ENCODE results near the gene WDR26.
"Not testable (repeated sequence)": the region's sequence is repeated elsewhere in the genome, so short reads cannot be mapped to it uniquely, and the experiment has no call there.

Gene WDR26

DNA sequence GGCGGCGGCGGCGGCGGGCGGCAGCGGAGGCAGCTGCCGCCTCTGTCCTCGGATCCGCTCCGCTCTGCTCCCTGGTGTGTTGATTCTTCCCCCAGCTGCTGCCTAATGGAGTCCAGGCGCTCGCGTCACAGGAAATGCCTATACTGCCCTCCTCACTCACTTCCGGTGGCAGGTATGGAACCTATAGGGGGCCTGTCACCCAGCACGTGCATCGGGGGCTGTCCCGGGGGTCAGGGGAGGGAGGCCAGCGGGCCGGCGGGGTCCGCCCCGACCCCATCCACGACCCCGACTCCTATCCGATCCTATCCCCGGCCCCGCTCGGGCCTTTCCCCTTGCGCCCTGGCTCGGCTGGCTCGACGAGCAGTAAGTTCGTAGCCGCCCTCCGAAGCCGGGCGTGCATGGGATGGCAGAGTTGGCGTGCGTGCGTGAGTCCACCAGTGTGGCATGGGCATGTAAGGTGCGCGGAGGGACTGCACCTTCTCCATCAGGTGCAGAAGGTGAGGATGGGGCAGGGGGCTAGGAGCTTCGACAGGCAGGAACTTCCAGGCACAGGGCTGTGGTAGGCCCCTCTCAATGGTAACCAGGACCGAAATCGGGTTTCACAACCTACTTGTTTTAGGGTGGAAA, at the start of gene WDR26:
WDR26 (minus strand) TSS at position 107 of the 627 bp plus-strand sequence.
- peak; percentile 44 for DNase-seq

DNA sequence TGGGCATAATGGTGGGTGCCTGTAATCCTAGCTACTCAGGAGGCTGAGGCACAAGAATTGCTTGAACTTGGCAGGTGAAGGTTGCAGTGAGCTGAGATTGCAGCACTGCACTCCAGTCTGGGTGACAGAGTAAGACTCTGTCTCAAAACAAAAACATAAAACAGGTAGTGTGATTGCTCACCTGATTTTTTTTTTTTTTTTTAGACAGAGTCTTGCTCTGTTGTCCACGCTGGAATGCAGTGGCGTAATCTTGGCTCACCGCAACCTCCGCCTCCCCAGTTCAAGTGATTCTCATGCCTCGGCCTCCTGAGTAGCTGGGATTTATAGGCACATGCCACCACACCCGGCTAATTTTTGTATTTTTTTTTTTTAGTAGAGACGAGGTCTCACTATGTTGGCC, 48.6 kb upstream of the WDR26 start:
- not testable (repeated sequence) for DNase-seq

DNA sequence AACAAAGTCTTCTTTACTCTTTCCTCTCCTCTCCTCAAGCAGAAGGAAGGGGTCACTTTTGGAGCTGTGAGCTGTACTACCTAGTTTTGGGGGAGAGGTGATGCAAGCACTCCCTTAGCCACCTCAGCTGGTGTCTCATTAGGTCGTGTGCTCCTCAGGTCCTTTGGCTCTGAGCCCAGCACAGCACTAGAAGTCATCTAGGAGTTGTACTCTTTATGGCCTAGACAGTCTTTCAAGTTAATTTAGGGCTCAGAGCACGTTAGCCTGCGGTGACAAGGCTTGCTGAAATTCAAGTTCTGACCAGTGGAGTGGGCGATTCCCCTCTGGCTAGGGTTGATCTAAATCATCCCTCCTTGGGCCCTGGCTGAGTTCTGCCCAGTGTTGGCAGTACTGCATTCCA, 48.0 kb upstream of the WDR26 start:
- DNase-seq: no peak

DNA sequence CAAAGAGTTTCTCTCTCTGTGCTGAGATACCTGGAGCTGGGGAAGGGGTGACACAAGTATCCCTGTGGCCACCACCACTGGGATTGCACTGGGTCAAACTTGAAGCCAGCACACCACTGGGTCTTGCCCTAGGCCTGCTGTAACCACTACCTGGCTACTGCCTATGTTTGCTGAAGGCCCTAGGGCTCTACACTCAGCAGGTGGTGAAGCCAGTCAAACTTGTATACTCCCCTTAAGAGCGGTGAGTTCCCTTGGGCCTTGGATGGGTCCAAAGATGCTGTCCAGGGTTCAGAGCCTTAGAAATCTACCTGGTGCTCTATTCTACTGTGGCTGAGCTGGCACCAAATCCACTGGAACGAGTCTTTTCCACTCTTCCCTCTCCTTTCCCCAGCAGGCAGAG, 47.0 kb upstream of the WDR26 start:
- DNase-seq: no peak

DNA sequence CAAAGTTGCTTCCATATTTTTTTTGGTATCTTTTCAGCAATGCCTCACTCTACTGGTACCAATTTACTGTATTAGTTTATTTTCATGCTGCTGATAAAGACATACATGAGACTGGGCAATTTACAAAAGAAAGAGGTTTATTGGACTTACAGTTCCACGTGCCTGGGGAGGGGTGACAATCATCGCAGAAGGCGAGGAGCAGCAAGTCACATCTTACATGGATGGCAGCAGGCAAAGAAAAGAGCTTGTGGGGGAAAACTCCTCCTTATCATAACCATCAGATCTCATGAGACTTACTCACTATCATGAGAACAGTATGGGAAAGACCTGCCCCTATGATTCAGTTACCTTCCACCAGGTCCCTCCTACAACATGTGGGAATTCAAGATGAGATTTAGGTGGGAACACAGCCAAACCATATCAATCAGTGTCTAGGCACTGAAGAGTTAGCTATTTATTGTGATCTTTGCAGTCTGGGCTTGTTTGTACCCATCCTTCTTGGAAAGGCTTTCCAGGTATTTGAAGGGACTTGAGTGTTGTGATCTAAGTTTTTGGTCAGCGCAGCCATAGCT, 46.4 kb upstream of the WDR26 start:
- DNase-seq: not testable (repeated sequence)

DNA sequence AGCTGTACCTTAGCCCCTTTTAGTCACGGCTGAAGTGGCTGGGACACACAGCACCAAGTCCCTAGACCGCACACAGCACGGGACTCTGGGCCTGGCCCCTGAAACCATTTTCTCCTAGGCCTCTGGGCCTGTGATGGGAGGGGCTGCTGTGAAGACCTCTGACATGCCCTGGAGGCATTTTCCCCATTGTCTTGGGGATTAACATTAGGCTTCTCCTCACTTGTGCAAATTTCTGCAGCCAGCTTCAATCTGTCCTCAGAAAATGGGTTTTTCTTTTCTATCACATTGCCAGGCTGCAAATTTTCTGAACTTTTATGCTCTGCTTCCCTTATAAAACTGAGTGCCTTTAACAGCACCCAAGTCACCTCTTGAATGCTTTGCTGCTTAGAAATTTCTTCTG, 45.6 kb upstream of the WDR26 start:
- DNase-seq: not testable (repeated sequence)

DNA sequence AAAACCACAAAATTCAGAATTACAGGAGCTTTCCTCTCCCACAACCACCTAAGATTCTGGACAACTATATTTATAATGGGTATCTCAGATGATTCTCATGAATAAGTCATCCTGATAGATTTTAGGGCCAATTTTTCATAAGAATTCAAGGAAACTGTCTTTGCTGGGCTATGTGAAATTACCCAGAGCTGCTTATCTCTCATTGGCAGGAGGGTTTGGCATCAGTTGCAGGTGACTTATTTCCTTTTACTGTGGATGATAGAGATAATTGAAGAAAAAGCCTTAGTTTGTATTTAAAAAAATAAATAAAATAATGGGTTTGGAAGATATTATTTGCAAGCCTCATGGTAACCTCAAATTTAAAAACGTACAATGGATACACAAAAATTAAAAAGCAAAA, 38.2 kb upstream of the WDR26 start:
- no peak for DNase-seq

DNA sequence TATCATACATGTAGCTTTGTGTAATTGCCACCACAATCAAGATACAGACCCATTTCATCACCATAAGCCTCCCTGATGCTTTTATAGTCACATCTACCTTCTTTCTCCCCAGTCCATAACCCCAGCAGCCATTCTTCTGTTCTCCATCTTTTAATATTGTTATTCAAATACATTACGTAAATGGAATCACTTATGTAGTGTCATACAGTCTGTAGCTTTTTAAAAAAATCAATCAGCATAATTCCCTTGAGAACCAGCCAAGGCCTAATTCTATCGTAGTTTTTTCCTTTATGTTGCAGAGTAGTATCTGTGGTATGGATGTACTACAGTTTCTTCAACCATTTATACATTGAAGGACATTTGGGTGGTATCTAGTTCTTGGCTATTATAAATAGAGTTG, 31.6 kb upstream of the WDR26 start:
- DNase-seq: no peak

DNA sequence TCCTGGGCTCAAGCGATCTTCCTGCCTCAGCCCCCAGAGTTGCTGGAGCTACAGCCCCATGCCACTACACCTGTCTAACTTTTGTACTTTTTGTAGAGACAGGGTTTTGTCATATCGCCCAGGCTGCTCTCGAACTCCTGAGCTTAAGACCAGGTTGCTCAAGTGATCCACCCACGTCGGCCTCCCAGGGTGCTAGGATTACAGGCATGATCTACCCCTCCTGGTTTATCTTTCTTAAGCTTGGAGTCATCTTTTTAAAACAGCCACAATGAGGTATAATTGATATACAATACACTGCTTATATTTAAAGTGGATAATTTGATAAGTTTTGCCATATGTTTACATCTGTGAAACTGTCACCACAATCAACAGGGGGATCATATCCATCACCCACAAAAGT, 25.4 kb upstream of the WDR26 start:
- DNase-seq: no peak

DNA sequence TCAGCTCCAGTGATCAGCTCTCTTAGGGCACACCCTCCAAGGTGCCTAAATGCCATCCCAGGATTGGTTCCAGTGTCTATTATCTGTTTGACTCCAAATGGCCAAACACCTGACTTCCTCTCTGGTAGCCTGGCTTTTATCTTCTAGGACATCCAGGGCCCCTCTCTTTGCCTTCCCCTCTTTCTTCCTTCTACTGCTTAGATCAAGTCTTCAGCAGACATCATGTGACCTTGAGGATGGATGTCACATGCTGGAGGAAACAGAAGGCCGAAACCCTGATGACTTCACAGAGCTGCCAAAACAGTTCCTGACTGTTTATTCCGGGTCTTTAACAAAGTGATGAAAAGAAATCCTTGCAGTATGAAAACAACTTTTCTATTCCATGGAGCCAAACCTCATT, 24.4 kb upstream of the WDR26 start:
- no peak for DNase-seq

DNA sequence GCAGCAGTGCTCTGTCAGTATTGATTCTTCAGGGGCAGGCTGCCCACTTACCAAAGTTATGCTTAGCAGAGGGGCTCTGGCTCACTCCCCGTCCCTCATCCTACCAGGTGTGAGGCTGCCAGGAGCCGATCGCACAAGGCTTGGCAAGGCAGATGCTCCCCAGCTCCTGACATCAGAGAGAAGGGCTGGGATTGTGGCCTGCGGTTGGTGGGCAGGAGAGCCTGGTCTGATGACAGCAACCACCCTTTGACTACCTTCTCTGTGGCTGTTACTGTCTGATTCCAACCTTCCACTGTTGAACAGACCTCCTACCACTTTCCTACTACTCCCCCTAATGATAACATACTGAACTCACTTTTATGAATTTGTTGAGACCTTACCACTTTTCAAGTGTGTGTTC, 23.7 kb upstream of the WDR26 start:
- no peak for DNase-seq

DNA sequence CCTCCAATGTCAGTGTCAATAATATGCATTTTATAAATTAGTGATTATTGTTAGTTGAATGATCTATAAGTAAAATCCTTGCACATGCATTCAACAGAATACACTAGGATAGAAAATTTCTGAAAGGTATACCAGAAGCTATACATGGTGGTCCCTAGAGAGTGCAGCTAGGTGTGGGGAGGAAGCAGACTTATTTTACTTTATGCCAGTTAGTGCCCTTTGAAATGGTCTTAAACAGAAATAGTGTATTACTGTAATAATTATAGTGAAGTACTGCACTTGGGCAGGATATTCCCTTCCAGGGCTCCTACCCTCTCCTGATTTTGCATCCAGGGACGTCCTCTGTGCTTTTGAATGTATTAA, 23.2 kb upstream of the WDR26 start:
- no peak for DNase-seq

DNA sequence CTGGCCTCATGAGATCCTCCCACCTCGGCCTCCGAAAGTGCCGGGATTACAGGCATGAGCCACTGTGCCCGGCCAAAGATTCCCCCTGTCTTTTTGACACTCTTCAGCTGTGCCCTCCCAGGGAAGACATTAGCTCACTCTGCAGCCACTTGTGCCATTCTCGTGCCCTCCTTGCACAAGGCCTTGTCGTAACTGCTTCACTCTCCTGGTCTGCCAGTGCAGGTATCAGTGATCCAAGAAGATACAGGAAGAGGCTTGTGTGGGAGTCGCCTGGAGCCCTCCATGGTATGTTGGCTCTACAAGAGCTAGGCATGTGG, 22.0 kb upstream of the WDR26 start:
- no peak for DNase-seq

DNA sequence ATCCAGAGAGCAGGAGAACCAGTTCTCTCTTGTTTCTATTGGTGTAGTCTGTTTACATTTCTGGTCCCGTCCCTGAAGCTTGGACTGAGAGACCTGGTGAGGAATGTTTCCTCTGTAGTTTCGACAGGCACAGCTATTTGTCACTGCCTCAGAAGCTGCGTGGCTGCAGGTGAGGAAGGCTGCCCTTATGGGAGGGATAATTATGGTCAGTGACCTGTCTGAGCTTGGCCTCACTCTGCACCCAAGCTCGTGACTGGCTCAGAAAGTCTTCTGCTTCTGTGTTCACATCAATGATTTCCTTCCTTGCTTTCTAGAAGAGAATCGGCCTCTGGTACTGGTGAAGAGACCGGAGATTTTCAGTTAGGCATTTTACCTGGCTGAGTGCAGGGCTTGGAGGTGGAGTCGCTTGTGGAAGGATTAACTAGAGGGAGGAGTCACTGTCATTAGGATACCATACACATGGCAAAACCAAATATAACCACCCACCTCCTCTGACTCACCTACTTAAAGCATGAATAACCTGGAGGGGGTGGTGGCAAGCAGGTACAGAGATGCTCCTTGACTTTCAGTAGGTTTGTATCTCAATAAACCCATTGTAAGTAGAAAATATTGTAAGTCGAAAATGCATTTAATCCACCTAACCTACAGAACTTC, 19.9 kb upstream of the WDR26 start:
- DNase-seq: no peak

DNA sequence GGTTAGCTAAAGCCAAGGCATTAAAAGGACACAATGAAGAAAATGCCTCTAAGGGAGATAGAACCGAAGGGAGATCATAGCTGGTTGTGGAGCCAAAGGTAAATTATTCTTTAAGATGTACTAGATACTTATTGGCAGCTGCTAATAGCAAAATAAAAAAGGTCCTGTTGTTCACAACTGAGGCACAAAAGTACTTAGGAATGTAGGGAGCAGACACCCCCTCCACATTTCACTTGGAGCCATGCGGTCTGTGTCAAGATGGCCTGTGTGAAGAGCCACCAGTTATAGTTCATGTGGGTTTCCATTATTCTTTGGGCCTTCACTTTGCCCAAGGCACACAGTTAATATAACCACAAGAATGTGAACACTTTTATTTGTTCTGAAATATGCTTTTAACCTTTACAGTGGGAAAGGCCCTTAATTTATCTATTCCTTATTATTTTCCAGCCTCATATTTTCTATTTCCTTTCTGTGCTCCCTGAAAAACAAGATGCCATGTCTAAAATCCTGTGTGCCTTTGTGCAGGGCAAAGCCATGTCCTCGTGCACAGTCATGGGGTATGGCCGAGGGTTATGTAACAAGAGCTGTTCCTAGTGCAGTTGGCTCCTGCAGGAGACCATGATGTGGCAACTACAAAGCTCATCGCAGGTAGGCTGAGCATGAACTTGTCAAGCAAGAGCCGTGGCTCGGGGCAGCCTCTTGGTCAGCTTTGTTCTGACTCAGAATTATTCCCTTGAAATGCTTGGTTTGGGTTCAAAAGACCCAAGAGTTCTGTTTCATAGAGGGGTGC, 16.2 kb upstream of the WDR26 start:
- no peak for DNase-seq

DNA sequence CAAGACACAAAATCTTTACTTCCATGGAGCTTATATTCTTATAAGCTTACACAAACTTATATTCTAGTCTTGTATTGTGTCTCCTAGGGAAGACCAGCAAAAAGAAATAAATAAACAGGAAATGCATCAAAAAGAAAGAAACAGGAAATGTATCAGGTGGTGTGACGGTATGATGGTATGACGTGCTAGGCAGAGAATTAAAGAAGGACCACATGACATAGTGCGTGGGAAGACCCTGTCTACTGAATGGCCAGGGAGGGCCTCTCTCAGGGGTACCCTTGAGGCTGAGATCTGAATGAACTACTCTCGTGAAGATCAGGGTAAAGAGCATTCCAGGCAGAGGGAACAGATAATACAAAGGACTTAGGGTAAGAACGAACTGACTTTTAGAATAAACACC, 15.6 kb upstream of the WDR26 start:
- no peak for DNase-seq

DNA sequence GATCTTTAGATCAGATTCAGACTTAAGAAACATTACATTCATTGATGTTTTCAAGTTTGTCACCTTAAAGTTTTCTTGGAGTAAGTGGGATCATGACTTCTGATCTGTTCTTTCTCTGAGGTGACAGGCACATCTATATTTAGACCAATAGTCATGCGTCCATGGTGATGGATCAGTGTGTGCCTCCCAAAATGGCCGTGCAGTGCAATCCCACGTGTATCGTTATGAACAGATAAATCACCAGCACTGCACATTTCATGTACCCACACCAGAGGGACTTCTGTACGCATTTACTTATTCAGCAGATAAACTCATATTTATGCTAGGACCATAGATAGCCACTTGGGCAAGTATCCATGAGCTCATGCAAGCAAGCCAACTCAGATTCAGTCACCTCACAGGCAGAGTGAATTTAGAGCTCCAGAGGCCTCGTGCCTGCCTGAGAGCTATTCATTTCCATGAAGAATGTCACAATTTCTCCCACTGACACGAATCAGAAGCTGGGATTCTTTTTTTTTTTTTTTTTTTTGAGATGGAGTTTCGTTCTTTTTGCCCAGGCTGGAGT, 13.9 kb upstream of the WDR26 start:
- no peak for DNase-seq

DNA sequence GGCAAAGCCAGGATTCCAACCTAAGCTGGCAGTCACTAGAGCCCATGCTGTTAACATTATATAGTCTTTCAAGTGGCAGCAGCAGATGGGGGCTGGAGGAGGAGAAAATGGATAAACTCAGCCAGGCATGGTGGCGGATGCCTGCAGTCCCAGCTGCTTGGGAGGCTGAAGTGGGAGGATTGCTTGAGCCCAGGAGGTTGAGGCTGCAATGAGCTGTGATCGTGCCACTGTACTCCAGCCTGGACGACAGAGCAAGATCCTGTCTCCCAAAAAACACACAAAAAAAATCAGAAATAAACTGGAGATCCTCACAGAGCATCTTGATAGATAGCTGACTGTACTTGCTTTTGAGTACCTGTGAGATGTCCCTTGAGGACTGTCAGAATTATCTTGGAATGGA, 13.4 kb upstream of the WDR26 start:
- no peak for DNase-seq

DNA sequence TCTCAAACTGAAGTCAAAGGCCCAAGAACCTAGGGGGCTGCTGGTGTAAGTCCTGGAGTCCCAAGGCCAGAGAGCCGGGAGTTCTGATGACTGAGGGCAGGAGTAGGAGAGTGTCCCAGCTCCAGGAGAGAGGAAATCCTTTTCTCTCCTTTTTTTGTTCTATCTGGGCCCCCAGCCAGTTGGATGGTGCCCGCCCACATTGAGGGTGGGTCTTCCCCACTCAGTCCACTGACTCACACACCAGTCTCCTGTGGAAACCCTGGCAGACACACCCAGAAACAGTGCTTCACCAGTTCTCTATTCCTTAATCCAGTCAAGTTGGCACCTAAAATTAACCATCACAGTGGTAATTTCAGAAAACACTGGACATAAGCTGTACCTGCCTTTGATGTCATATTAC, 12.7 kb upstream of the WDR26 start:
- DNase-seq: no peak

DNA sequence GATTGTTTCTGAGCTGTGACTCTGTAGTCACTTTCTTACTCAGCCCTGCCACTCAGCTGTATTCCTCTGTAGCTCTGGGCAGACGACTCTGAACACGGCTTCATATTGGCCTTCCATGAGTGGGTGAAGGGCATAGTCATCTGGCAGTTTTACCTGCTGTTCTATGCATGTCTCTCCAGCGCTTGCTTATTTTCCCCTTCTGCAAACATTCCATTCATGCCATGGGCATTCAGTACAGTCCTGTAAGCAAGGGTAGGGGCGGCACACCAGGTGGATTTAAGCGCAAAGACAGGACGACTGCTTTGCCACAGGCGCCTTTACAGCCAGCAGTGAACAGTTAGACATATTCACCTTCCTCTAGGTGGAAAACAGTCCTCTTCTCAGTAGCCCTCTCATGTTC, 4.4 kb upstream of the WDR26 start:
- DNase-seq: no peak

DNA sequence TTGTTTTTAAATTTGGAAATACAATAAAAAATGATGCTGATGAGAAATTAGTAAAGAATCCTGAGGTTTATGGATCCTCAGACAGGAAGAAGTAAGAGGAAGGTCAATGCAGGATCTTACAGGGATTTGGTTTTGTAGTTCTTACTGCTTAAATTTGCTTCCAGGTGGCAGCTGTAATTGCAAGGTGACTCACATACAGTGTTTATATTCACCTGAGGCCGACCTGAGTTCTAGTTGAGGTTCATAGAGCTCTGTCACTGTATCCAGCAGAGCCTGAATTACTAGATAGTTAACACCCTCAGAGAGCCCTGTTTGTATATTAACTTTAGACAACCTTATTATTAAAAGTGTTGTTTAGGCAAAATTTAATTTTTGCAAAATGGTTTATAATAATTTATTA, 1.4 kb upstream of the WDR26 start:
- no peak for DNase-seq

DNA sequence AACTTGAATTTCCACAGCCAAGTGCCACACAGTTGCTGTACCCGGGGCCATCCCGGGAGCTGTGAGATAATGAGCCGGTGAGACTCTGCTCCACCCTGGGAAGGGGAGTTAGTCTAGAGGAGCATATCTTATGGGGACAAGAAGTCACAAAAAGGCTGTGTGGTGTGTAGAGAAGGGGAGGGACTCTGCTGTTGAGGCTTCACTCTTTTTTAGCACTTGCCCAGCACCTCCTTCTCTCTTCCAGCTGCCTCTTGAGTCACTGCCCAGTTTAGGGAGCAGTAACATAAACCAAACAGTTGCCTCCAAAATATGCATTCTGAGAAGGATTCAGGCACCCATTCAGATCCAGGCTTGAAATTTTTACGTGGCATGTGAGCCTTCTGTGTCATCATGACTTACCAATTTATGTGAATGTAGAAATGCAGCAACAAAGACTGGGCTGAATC, 744 bp upstream of the WDR26 start:
- no peak for DNase-seq

DNA sequence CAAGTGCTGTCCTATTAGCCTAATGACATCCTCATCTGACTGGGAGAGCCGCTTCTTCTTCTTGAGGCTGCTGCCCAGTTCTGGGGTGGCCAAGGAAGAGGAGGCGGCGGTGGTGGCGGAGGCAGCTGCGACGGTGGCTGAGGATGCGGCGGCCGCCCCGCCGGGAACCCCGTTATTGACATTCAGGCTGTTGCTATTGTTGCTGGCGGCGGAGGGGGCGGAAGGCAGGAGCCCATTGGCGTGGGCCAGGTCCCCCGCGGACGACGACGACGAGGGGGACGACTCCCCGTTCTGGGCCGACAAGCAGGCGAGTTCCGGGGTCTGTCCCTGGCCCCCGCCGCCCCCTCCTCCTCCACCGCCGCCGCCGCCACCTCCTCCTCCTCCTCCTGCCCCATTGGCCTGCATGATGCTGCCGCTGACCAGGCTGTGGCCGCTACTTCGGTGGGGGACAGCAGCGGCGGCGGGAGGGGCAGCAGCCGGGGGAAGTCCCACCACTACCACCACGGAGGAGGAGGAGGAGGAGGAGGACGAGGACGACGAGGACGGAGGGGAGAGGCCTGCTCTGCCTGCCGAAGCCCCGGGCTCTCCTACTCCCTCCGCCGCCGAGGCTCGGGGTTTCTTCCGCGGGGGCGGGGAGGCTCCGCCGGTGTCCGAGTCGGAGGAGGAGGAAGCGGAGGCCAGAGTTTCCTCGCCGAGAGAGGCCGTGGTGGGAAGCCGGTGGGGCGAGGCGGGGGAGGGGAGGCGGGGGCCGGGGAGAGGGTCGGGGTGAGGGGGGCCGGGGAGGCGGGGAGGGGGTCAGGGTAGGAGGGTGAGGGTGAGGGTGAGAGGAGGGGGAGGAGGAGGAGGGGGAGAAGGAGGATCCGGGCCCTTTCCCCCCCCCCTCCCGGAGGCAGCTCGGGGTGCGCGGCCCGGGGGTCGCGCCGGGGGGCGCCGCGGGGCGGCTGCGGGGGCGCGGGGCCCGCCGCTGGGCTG, 610 bp downstream of the WDR26 start:
- DNase-seq: no peak
